ENCODE measurements around the gene CREB3L4. TPM values are rescaled to one million over a fixed set of nuclear protein-coding genes. Genes with fewer than 3 reads are reported as not detected.

CREB3L4 gene
- polyA plus RNA-seq, 1 experiment = 8.7 TPM

DNA sequence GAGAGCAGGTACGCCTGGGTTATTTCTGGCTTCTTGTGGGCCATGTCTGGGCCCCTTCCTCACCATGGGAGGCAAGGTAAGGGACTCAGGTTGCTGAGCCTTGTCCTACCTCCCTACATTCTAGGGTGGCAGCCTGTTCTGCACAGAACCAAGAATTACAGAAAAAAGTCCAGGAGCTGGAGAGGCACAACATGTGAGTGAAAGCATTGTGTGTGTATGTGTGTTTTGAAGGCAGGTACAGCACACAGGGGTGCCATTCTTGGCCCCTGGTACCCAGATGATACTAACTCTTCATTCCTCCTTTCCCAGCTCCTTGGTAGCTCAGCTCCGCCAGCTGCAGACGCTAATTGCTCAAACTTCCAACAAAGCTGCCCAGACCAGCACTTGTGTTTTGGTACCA is 5.4 kb downstream of the CREB3L4 start:
- ChIA-PET CTCF (interaction anchor here (0.8 to 6.7 kb wide), 2 partner anchors 9 to 13 kb away, joined by 3 to 32 read pairs; partner anchors contain the start of genes RAB13 and SLC39A1), POLR2A (no interaction called here)
- DNase-seq (ENCODE audit: low read depth) = no peak
- H3K27me3 ChIP-seq (ENCODE audit: control insufficient read depth, insufficient read depth, low read length) = no peaks in the 10 kb centered on the region
- TF ChIP-seq, protein P1, sequence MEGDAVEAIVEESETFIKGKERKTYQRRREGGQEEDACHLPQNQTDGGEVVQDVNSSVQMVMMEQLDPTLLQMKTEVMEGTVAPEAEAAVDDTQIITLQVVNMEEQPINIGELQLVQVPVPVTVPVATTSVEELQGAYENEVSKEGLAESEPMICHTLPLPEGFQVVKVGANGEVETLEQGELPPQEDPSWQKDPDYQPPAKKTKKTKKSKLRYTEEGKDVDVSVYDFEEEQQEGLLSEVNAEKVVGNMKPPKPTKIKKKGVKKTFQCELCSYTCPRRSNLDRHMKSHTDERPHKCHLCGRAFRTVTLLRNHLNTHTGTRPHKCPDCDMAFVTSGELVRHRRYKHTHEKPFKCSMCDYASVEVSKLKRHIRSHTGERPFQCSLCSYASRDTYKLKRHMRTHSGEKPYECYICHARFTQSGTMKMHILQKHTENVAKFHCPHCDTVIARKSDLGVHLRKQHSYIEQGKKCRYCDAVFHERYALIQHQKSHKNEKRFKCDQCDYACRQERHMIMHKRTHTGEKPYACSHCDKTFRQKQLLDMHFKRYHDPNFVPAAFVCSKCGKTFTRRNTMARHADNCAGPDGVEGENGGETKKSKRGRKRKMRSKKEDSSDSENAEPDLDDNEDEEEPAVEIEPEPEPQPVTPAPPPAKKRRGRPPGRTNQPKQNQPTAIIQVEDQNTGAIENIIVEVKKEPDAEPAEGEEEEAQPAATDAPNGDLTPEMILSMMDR (IDR thresholded peaks at IDR 0.05; ENCODE audit: insufficient read depth, low read depth, low read length) = no peak
- H3K4me3 ChIP-seq (ENCODE audit: low read depth, low read length) = no peak overlapping the region
- H3K36me3 ChIP-seq (ENCODE audit: control insufficient read depth, insufficient read depth, low read length) = peaks cover 10% of the 10 kb centered on the region

- Histone ChIP-seq H3K4me3 (ENCODE audit: low read depth, low read length) (no peak overlapping the region), H3K36me3 (ENCODE audit: control insufficient read depth, insufficient read depth, low read length) (peaks cover 10% of the 10 kb centered on the region), H3K27me3 (ENCODE audit: control insufficient read depth, insufficient read depth, low read length) (no peaks in the 10 kb centered on the region)
- POLR2A ChIA-PET = no interaction called here
- CTCF ChIA-PET = interaction anchor here (0.8 to 6.7 kb wide), 2 partner anchors 9 to 12 kb away, joined by 3 to 32 read pairs; partner anchors contain the start of genes RAB13 and SLC39A1
- no peak for DNase-seq (ENCODE audit: low read depth)
- TF ChIP-seq, protein P1 (IDR thresholded peaks at IDR 0.05; ENCODE audit: insufficient read depth, low read depth, low read length) = no peak
Observed at GRCh38 chr1:153973525-153973924, 5.8 kb downstream of the CREB3L4 start.

GRCh38 chr1:153976819-153977249 is 9.1 kb downstream of the CREB3L4 start:
- TF ChIP-seq, protein P1 (IDR thresholded peaks at IDR 0.05; ENCODE audit: insufficient read depth, low read depth, low read length) = no peak
- Histone ChIP-seq H3K36me3 (ENCODE audit: control insufficient read depth, insufficient read depth, low read length) (peaks cover 11% of the 10 kb centered on the region), H3K27me3 (ENCODE audit: control insufficient read depth, insufficient read depth, low read length) (no peaks in the 10 kb centered on the region), H3K4me3 (ENCODE audit: low read depth, low read length) (peak overlapping the region; percentile 89)
- CTCF ChIA-PET = interaction anchor here (0.7 to 6.7 kb wide), 6 partner anchors 9 to 466 kb away, joined by 3 to 32 read pairs (median 12); partner anchors contain the start of genes CREB3L4, RAB13 and SLC39A1
- no peak for DNase-seq (ENCODE audit: low read depth)
- POLR2A ChIA-PET = interaction anchor here (0.6 to 2.3 kb wide), 6 partner anchors 7 to 48 kb away, joined by 3 to 17 read pairs (median 8); partner anchors contain the start of genes CREB3L4, RAB13, RPS27 and SLC39A1

DNA sequence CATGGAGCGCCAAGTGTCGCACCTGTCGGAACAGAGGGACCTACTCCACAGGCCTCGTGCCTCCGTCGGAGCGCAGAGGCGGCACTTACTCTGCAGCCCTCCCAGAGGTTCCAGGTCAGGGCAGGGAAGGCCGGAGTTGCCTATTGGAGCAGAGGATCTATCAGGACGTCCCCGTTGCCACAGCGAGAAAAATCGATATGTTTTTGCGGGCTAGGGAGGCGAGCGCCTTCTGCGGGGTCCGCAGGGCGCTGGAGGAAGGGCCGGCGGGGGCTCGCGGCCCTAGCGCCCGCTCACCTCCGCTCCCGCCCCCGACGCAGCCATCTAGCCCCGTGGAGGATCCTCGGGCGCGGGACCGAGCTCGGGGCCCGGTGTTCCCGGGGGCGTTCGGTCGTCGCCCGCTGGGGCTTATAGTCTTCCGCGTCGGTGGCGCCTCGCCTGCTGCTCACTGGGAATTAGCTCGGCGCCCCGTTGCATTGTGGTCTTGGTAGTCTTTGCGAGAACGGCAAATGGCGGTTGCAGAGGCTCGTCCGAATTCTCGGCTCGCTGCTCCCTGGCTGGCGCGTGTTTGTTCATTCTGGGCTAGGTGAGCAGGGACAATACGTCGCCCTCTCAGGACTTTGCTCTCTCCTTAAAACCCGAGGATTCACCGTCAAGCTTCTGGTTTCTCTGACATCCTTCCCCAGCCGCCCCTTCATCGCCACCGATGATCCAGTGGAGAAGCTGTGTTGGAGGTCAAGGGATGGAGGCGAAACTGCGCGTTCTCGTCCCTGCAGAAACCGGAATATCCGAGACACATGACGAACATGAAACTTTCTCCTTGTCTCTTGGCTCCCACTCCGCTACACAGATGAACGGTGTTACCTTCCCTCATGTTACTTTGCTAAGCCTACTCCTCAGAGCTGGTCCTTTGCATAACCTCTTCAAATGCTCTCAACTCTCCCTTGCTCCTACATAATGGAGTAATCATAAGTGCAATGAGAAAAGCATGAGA is 9.8 kb downstream of the CREB3L4 start, which contains the start of gene JTB:
JTB (minus strand) TSS at position 425 of the 991 bp plus-strand sequence; CDS start at position 3, 422 bp downstream.
- ChIA-PET CTCF (interaction anchor here (0.9 to 6.7 kb wide), 6 partner anchors 9 to 466 kb away, joined by 3 to 32 read pairs (median 12); partner anchors contain the start of genes CREB3L4, RAB13 and SLC39A1), POLR2A (interaction anchor here (0.6 to 2.3 kb wide), 5 partner anchors 8 to 49 kb away, joined by 3 to 17 read pairs (median 6); partner anchors contain the start of genes CREB3L4, RPS27 and SLC39A1)
- peak within 1 kb of the TSS; percentile 89 for H3K4me3 ChIP-seq (ENCODE audit: low read depth, low read length)
- H3K27me3 ChIP-seq (ENCODE audit: control insufficient read depth, insufficient read depth, low read length) = no peaks in the 10 kb centered on the region
- H3K36me3 ChIP-seq (ENCODE audit: control insufficient read depth, insufficient read depth, low read length) = peaks cover 15% of the 10 kb centered on the region
- TF ChIP-seq, protein P1 (IDR thresholded peaks at IDR 0.05; ENCODE audit: insufficient read depth, low read depth, low read length) = no peak
- DNase-seq (ENCODE audit: low read depth) = no peak
